HCT116 (cell line): ENCODE measurements around the gene BBS2.

Source experiments
- ELF1 ChIP-seq: IDR thresholded peaks from 2 replicates; pipeline ENCODE4 v1.6.1; 2012; ENCODE audit warnings: low read depth, borderline replicate concordance
- FOSL1 ChIP-seq: IDR thresholded peaks from 2 replicates; pipeline ENCODE4 v1.6.1; 2012; ENCODE audit warnings: low read depth
- JUND ChIP-seq: IDR thresholded peaks from 2 replicates; pipeline ENCODE4 v1.6.1; 2012
- POLR2A ChIP-seq: IDR thresholded peaks from 2 replicates; pipeline ENCODE4 v1.7.0; 2011; ENCODE audit warnings: borderline replicate concordance; ENCODE audit not compliant: insufficient read depth, insufficient read length; ENCODE audit errors: extremely low read depth
- ZNF274 ChIP-seq: fragments of 200-500 bp; sonication (Bioruptor generic); IDR thresholded peaks from 2 replicates; pipeline ENCODE4 v1.6.1; 2014; ENCODE audit warnings: mild to moderate bottlenecking, low read depth, low read length, inconsistent platforms
- TF ChIP-seq, protein P1 (sequence below), 3 experiments: fragments of 200-600 bp in 1 of 3; sonication (generic) in 1 of 3; IDR thresholded peaks in 2 of 3; conservative IDR thresholded peaks in 1 of 3; 2 replicates each; pipeline ENCODE4 v1.5.1; 2012 to 2017; ENCODE audit warnings: low read depth in 2 of 3, low read length in 2 of 3, antibody characterized with exemption in 1 of 3, borderline replicate concordance in 1 of 3, control low read depth in 1 of 3, mild to moderate bottlenecking in 1 of 3, mixed read lengths in 1 of 3, mixed run types in 1 of 3, moderate library complexity in 1 of 3; ENCODE audit not compliant: insufficient read depth in 1 of 3
- TF ChIP-seq, protein P2 (sequence below): IDR thresholded peaks from 2 replicates; pipeline ENCODE4 v1.6.1; 2011; ENCODE audit warnings: mild to moderate bottlenecking, low read length, moderate library complexity; ENCODE audit not compliant: insufficient replicate concordance; ENCODE audit errors: extremely low read depth

- TF ChIP-seq POLR2A (no peak), FOSL1 (no peak), JUND (no peak), ZNF274 (no peak), ELF1 (no peak)
- TF ChIP-seq, protein P1, sequence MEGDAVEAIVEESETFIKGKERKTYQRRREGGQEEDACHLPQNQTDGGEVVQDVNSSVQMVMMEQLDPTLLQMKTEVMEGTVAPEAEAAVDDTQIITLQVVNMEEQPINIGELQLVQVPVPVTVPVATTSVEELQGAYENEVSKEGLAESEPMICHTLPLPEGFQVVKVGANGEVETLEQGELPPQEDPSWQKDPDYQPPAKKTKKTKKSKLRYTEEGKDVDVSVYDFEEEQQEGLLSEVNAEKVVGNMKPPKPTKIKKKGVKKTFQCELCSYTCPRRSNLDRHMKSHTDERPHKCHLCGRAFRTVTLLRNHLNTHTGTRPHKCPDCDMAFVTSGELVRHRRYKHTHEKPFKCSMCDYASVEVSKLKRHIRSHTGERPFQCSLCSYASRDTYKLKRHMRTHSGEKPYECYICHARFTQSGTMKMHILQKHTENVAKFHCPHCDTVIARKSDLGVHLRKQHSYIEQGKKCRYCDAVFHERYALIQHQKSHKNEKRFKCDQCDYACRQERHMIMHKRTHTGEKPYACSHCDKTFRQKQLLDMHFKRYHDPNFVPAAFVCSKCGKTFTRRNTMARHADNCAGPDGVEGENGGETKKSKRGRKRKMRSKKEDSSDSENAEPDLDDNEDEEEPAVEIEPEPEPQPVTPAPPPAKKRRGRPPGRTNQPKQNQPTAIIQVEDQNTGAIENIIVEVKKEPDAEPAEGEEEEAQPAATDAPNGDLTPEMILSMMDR (IDR thresholded peaks at IDR 0.05 in 2 of 3, conservative IDR thresholded peaks at IDR 0.05 in 1 of 3; ENCODE audit: borderline replicate concordance in 1 of 3, insufficient read depth in 1 of 3, low read depth in 2 of 3, low read length in 2 of 3) = no peak
- TF ChIP-seq, protein P2, sequence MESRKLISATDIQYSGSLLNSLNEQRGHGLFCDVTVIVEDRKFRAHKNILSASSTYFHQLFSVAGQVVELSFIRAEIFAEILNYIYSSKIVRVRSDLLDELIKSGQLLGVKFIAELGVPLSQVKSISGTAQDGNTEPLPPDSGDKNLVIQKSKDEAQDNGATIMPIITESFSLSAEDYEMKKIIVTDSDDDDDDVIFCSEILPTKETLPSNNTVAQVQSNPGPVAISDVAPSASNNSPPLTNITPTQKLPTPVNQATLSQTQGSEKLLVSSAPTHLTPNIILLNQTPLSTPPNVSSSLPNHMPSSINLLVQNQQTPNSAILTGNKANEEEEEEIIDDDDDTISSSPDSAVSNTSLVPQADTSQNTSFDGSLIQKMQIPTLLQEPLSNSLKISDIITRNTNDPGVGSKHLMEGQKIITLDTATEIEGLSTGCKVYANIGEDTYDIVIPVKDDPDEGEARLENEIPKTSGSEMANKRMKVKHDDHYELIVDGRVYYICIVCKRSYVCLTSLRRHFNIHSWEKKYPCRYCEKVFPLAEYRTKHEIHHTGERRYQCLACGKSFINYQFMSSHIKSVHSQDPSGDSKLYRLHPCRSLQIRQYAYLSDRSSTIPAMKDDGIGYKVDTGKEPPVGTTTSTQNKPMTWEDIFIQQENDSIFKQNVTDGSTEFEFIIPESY = no peak
Measured at GRCh38 chr16:56470666-56471065, 49.2 kb downstream of the BBS2 start.
